ENCODE results near the gene CTIF.

Gene CTIF

GRCh38 chr18:48762836-48763718 is 224.2 kb downstream of the CTIF start:
- no peak for TF ChIP-seq CTCF (IDR thresholded peaks at IDR 0.05)

GRCh38 chr18:48763719-48764100 is 224.9 kb downstream of the CTIF start:
- no peak for TF ChIP-seq CTCF (IDR thresholded peaks at IDR 0.05)

GRCh38 chr18:48765053-48765452 is 226.2 kb downstream of the CTIF start:
- TF ChIP-seq CTCF (IDR thresholded peaks at IDR 0.05), result no peak

GRCh38 chr18:48766026-48766425 is 227.2 kb downstream of the CTIF start:
- TF ChIP-seq CTCF (IDR thresholded peaks at IDR 0.05), result no peak

- TF ChIP-seq CTCF (IDR thresholded peaks at IDR 0.05), result no peak
Measured at GRCh38 chr18:48766487-48766886, 227.7 kb downstream of the CTIF start.

GRCh38 chr18:48767090-48767690 is 228.4 kb downstream of the CTIF start:
- no peak for TF ChIP-seq CTCF (IDR thresholded peaks at IDR 0.05)

GRCh38 chr18:48769006-48769636 is 230.3 kb downstream of the CTIF start:
- TF ChIP-seq CTCF (IDR thresholded peaks at IDR 0.05), result no peak

All from LNCAP (cell line).